HuH-7.5 (cell line): ENCODE data around the gene TNFRSF12A.

Source experiments
- DNase-seq: peaks from one replicate; pipeline ENCODE4 v3.0.0; 2011; ENCODE audit warnings: low spot score

TNFRSF12A gene

GRCh38 chr16:3020247-3020603, at the start of gene TNFRSF12A:
TNFRSF12A (plus strand) TSS chr16:3020368; CDS start chr16:3020398, 30 bp downstream.
- peak; percentile 72 for DNase-seq

GRCh38 chr16:2970563-2970962, 49.6 kb upstream of the TNFRSF12A start:
- no peak for DNase-seq

- DNase-seq = no peak
Measured at GRCh38 chr16:2971134-2971984, 48.8 kb upstream of the TNFRSF12A start.

GRCh38 chr16:2971985-2972784, 48.0 kb upstream of the TNFRSF12A start:
- DNase-seq = no peak

- no peak for DNase-seq
Measured at GRCh38 chr16:2973093-2973492, 47.1 kb upstream of the TNFRSF12A start.

- DNase-seq = no peak
Measured at GRCh38 chr16:2973605-2974318, 46.4 kb upstream of the TNFRSF12A start.

GRCh38 chr16:2974319-2975056, 45.7 kb upstream of the TNFRSF12A start:
- no peak for DNase-seq

GRCh38 chr16:2975161-2975795, 44.9 kb upstream of the TNFRSF12A start:
- no peak for DNase-seq

- DNase-seq = no peak
Measured at GRCh38 chr16:2976201-2976600, 44.0 kb upstream of the TNFRSF12A start.

GRCh38 chr16:2976673-2977072, 43.5 kb upstream of the TNFRSF12A start:
- no peak for DNase-seq

GRCh38 chr16:2977440-2977839, 42.7 kb upstream of the TNFRSF12A start:
- no peak for DNase-seq

- DNase-seq = peak; percentile 60
Measured at GRCh38 chr16:2979669-2980226, 40.4 kb upstream of the TNFRSF12A start.

GRCh38 chr16:2980227-2981176, 39.7 kb upstream of the TNFRSF12A start, which contains the start of gene PKMYT1:
PKMYT1 (minus strand) TSS chr16:2980446; CDS start chr16:2979657, 789 bp downstream.
- peak; percentile 99 for DNase-seq

- DNase-seq = no peak
Measured at GRCh38 chr16:2981177-2981898, 38.8 kb upstream of the TNFRSF12A start.

- no peak for DNase-seq
Measured at GRCh38 chr16:2981899-2982250, 38.3 kb upstream of the TNFRSF12A start.

GRCh38 chr16:2982402-2982801, 37.8 kb upstream of the TNFRSF12A start:
- DNase-seq = no peak

GRCh38 chr16:2983706-2984136, 36.4 kb upstream of the TNFRSF12A start:
- peak; percentile 94 for DNase-seq

GRCh38 chr16:2985462-2985861, 34.7 kb upstream of the TNFRSF12A start:
- no peak for DNase-seq

- DNase-seq = no peak
Measured at GRCh38 chr16:2985893-2986355, 34.2 kb upstream of the TNFRSF12A start.
